ENCODE measurements around the gene TGIF1. TPM values are rescaled to one million over a fixed set of nuclear protein-coding genes. Genes with fewer than 3 reads are reported as not detected.

Gene TGIF1
- total RNA-seq, 1 donor from 2014 or later = 8.1 TPM

- no peaks in the 10 kb centered on the region for H3K4me1 ChIP-seq
- no peaks in the 10 kb centered on the region for H3K9me3 ChIP-seq (replicated peaks)
- H3K27ac ChIP-seq (replicated peaks) = no peak overlapping the region
- no peaks in the 10 kb centered on the region for H3K27me3 ChIP-seq (ENCODE audit: low read depth)
- intact Hi-C loops (cut with micrococcal nuclease) = no loop called here
- no peak overlapping the region for H3K4me3 ChIP-seq
- no peak for DNase-seq
- TF ChIP-seq, protein P1, sequence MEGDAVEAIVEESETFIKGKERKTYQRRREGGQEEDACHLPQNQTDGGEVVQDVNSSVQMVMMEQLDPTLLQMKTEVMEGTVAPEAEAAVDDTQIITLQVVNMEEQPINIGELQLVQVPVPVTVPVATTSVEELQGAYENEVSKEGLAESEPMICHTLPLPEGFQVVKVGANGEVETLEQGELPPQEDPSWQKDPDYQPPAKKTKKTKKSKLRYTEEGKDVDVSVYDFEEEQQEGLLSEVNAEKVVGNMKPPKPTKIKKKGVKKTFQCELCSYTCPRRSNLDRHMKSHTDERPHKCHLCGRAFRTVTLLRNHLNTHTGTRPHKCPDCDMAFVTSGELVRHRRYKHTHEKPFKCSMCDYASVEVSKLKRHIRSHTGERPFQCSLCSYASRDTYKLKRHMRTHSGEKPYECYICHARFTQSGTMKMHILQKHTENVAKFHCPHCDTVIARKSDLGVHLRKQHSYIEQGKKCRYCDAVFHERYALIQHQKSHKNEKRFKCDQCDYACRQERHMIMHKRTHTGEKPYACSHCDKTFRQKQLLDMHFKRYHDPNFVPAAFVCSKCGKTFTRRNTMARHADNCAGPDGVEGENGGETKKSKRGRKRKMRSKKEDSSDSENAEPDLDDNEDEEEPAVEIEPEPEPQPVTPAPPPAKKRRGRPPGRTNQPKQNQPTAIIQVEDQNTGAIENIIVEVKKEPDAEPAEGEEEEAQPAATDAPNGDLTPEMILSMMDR (IDR thresholded peaks at IDR 0.05; ENCODE audit: borderline replicate concordance) = no peak
- no peaks in the 10 kb centered on the region for H3K36me3 ChIP-seq
These were observed 30.1 kb downstream of the TGIF1 start for GRCh38 chr18:3479978-3480509.

DNA sequence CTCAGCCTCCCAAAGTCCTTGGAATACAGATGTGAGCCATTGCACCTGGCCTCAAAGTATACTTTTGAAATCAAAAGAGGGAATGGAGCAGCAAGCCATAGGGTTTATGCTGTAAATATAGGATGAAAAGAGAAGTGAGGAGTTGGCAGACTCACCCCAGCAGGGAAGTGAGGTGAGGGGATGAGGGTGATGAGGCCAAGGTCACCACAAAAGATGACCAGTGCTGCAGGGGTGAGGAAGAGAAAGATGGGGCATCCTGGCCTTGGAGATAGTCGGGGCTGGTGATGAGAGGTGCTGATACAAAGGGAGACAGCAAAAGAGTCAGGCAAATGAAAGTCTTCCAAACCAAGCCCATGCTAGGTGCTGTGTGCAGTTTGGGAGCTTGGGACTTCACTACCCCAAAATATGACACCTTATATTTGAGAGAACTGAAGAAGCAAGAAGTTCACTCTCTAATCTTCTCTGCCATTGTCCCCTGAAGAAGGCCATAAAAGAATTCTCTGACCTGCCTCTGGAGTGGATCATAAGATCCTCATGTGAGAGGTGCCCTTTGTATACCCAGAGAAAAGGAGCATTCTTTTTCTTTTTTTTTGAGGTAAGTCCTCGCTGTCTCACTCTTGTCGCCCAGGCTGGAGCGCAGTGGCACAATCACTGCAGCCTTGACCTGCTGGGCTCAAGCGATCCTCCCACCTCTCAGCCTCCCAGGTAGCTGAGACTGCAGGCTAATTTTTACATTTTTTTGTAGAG is 31.0 kb downstream of the TGIF1 start:
- intact Hi-C loops (cut with micrococcal nuclease) = no loop called here
- Histone ChIP-seq H3K27me3 (ENCODE audit: low read depth) (no peaks in the 10 kb centered on the region), H3K4me3 (no peak overlapping the region), H3K27ac (replicated peaks) (no peak overlapping the region), H3K36me3 (no peaks in the 10 kb centered on the region), H3K9me3 (replicated peaks) (no peaks in the 10 kb centered on the region), H3K4me1 (no peaks in the 10 kb centered on the region)
- DNase-seq = no peak
- TF ChIP-seq, protein P1 (IDR thresholded peaks at IDR 0.05; ENCODE audit: borderline replicate concordance) = no peak

GRCh38 chr18:3481696-3482210 is 31.8 kb downstream of the TGIF1 start:
- no peak for DNase-seq
- no peaks in the 10 kb centered on the region for H3K27me3 ChIP-seq (ENCODE audit: low read depth)
- intact Hi-C loops (cut with micrococcal nuclease) = no loop called here
- no peaks in the 10 kb centered on the region for H3K36me3 ChIP-seq
- no peaks in the 10 kb centered on the region for H3K4me1 ChIP-seq
- no peak overlapping the region for H3K4me3 ChIP-seq
- TF ChIP-seq, protein P1 (IDR thresholded peaks at IDR 0.05; ENCODE audit: borderline replicate concordance) = peak; percentile 51
- no peaks in the 10 kb centered on the region for H3K9me3 ChIP-seq (replicated peaks)
- no peak overlapping the region for H3K27ac ChIP-seq (replicated peaks)

DNA sequence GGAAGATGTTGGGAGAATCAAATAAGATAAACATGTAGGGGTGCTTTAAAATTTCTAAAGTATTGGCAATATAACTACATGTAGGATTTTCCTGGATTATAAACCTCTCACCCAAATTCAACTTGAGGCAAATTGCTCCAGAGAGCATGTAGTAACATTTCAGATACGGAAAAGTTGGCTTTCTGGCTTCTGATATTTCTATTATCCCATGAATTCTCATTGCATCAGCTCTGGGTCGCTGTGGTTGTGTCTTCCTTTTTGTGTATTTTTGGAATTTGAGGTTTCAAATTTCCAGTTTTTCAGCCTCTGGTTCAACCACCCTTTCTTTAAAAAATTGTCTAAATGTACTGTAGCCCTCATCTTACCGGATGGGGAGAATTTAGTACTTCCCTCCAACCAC is 32.3 kb downstream of the TGIF1 start:
- no peaks in the 10 kb centered on the region for H3K4me1 ChIP-seq
- H3K9me3 ChIP-seq (replicated peaks) = no peaks in the 10 kb centered on the region
- no peaks in the 10 kb centered on the region for H3K27me3 ChIP-seq (ENCODE audit: low read depth)
- TF ChIP-seq, protein P1 (IDR thresholded peaks at IDR 0.05; ENCODE audit: borderline replicate concordance) = no peak
- intact Hi-C loops (cut with micrococcal nuclease) = no loop called here
- no peak overlapping the region for H3K27ac ChIP-seq (replicated peaks)
- no peak for DNase-seq
- H3K36me3 ChIP-seq = no peaks in the 10 kb centered on the region
- no peak overlapping the region for H3K4me3 ChIP-seq

- Histone ChIP-seq H3K27me3 (ENCODE audit: low read depth) (no peaks in the 10 kb centered on the region), H3K9me3 (replicated peaks) (no peaks in the 10 kb centered on the region), H3K4me3 (no peak overlapping the region), H3K27ac (replicated peaks) (no peak overlapping the region), H3K36me3 (no peaks in the 10 kb centered on the region), H3K4me1 (no peaks in the 10 kb centered on the region)
- TF ChIP-seq, protein P1 (IDR thresholded peaks at IDR 0.05; ENCODE audit: borderline replicate concordance) = no peak
- intact Hi-C loops (cut with micrococcal nuclease) = no loop called here
- DNase-seq = no peak
These were observed 35.5 kb downstream of the TGIF1 start for GRCh38 chr18:3485153-3486149.

Data from left ventricle myocardium inferior (tissue), 1 donor.